Endothelial cell of umbilical vein (primary cell): Measurements from ENCODE around the gene ITPRIP. TPM values are rescaled to one million over a fixed set of nuclear protein-coding genes. Genes with fewer than 3 reads are reported as not detected.

Source experiments
- BruUV-seq: library from RNA; stranded (reverse); fragments of 400-500 nt; replicated peaks from 2 replicates; lab custom pipeline; 2021; lab: Mats Ljungman, UMichigan
- CTCF ChIA-PET: fragments of 300-600, 350-600 bp; sonication (Branson Sonifier 250); formaldehyde crosslinking; loops from one replicate; lab custom pipeline; 2021; ENCODE audit warnings: antibody characterized with exemption, inconsistent platforms; lab: Charles Lee
- POLR2A ChIA-PET: fragments of 300-600, 350-600 bp; sonication (Branson Sonifier 250); formaldehyde crosslinking; loops from one replicate; lab custom pipeline; 2021; ENCODE audit warnings: antibody characterized with exemption, inconsistent platforms; lab: Charles Lee
- DNase-seq: peaks from one replicate; pipeline ENCODE4 v3.0.0-alpha.2; 2011; ENCODE audit warnings: low read depth, low spot score
- FAIRE-seq: peaks from 2 replicates; lab custom pipeline; 2011; peaks lifted over from hg19 to GRCh38; lab: Jason Lieb, UNC
- H2AFZ ChIP-seq: 2 replicates; pipeline ENCODE4 v1.6.0; 2012; ENCODE audit warnings: low read depth, low read length, control low read depth, inconsistent platforms
- H3K27ac ChIP-seq: 2 replicates; pipeline ENCODE4 v1.5.1; 2011; ENCODE audit warnings: low read depth, mild to moderate bottlenecking, control low read depth, low read length, moderate library complexity; ENCODE audit not compliant: insufficient read depth
- H3K27me3 ChIP-seq, 2 experiments: 2 replicates each; pipeline versions ENCODE4 v1.6.0 to v1.6.1; 2011; ENCODE audit warnings: low read length in 2 of 2, mixed read lengths in 1 of 2; ENCODE audit not compliant: control insufficient read depth in 2 of 2, insufficient read depth in 2 of 2
- H3K36me3 ChIP-seq, 2 experiments: 2 replicates in 1 of 2; 3 replicates in 1 of 2; pipeline ENCODE4 v1.5.1; 2011; ENCODE audit warnings: low read length in 2 of 2, mild to moderate bottlenecking in 1 of 2, moderate library complexity in 1 of 2; ENCODE audit not compliant: control insufficient read depth in 2 of 2, insufficient read depth in 2 of 2; ENCODE audit errors: extremely low read depth in 1 of 2
- H3K4me1 ChIP-seq: 3 replicates; pipeline ENCODE4 v1.5.1; 2011; ENCODE audit warnings: mild to moderate bottlenecking, low read length; ENCODE audit not compliant: control insufficient read depth, insufficient read depth; ENCODE audit errors: extremely low read depth
- H3K4me2 ChIP-seq: 2 replicates; pipeline ENCODE4 v1.6.1; 2011; ENCODE audit warnings: low read length, control low read depth, mixed read lengths; ENCODE audit not compliant: insufficient read depth
- H3K4me3 ChIP-seq, 3 experiments: fragments of 200-600 bp in 1 of 3; sonication (generic), shearing (Covaris generic) in 1 of 3; replicated peaks in 1 of 3; 2 replicates each; pipeline ENCODE4 v1.5.1; 2011 to 2016; ENCODE audit warnings: control low read depth in 3 of 3, low read length in 3 of 3, mild to moderate bottlenecking in 2 of 3, inconsistent platforms in 1 of 3, low read depth in 1 of 3, moderate library complexity in 1 of 3; ENCODE audit not compliant: insufficient read depth in 1 of 3
- H3K79me2 ChIP-seq: 2 replicates; pipeline ENCODE4 v1.6.0; 2012; ENCODE audit warnings: low read length, inconsistent platforms; ENCODE audit not compliant: control insufficient read depth, insufficient read depth
- H3K9ac ChIP-seq: replicated peaks from 2 replicates; pipeline ENCODE3; 2011; ENCODE audit warnings: low read length, control low read depth; ENCODE audit not compliant: insufficient read depth; ENCODE audit errors: extremely low read depth
- H3K9me1 ChIP-seq: replicated peaks from 3 replicates; pipeline ENCODE4 v1.6.0; 2011; ENCODE audit warnings: mild to moderate bottlenecking, low read length; ENCODE audit not compliant: control insufficient read depth, insufficient read depth; ENCODE audit errors: extremely low read depth
- H3K9me3 ChIP-seq: replicated peaks from 2 replicates; pipeline ENCODE4 v1.5.1; 2012; ENCODE audit warnings: low read length, inconsistent platforms; ENCODE audit not compliant: control insufficient read depth, insufficient read depth
- H4K20me1 ChIP-seq: replicated peaks from 2 replicates; pipeline ENCODE3; 2011; ENCODE audit warnings: mild to moderate bottlenecking, low read length; ENCODE audit not compliant: control insufficient read depth, insufficient read depth; ENCODE audit errors: extremely low read depth
- EZH2 ChIP-seq: IDR thresholded peaks from 2 replicates; pipeline ENCODE4 v1.6.1; 2012; ENCODE audit warnings: borderline replicate concordance, low read depth, mild to moderate bottlenecking, moderate library complexity, low read length, inconsistent platforms; ENCODE audit not compliant: severe bottlenecking
- GATA2 ChIP-seq: IDR thresholded peaks from 2 replicates; pipeline ENCODE4 v1.7.0; 2011; ENCODE audit warnings: low read depth, mild to moderate bottlenecking, moderate library complexity, mixed read lengths, low read length; ENCODE audit not compliant: insufficient read length, insufficient read depth
- JUN ChIP-seq: IDR thresholded peaks from 2 replicates; pipeline ENCODE4 v1.6.1; 2011; ENCODE audit warnings: borderline replicate concordance, low read depth; ENCODE audit not compliant: insufficient read length, insufficient read depth
- MYC ChIP-seq: IDR thresholded peaks from one replicate; pipeline ENCODE4 v1.6.1; 2011; ENCODE audit warnings: mild to moderate bottlenecking, low read depth, low read length
- POLR2A ChIP-seq: IDR thresholded peaks from 2 replicates; pipeline ENCODE4 v1.6.1; 2012; ENCODE audit warnings: low read depth, mild to moderate bottlenecking, control low read depth, low read length
- POLR2AphosphoS5 ChIP-seq: IDR thresholded peaks from 2 replicates; pipeline ENCODE4 v1.6.1; 2012; ENCODE audit warnings: low read depth, mild to moderate bottlenecking, control low read depth, low read length, moderate library complexity; ENCODE audit not compliant: insufficient read depth
- dilution Hi-C: fragments of 300-500 bp; cut with MboI; formaldehyde crosslinking; loops from one replicate; pipeline ENCODE4 v1.15.0; 2019; ENCODE audit warnings: low sequenced_read_pairs; ENCODE audit not compliant: extremely low pct_ligation_motif_present
- intact Hi-C: fragments of 100-400 bp; cut with micrococcal nuclease; formaldehyde crosslinking; loops from one replicate; pipeline ENCODE4 v1.10.0; 2022
- polyA plus RNA-seq, 4 experiments: library from polyadenylated mRNA; depleted of rRNA in 3 of 4; stranded (reverse) in 3 of 4; unstranded in 1 of 4; fragments of >200 nt; gene quantifications; 2 replicates each; pipeline versions ENCODE4 v1.2.1 to v1.2.3, GENCODE V29; 2011 to 2012; ENCODE audit warnings: missing spikeins in 1 of 4
- total RNA-seq: library from RNA; stranded (reverse); gene quantifications from 2 replicates; pipeline ENCODE4 v1.2.3, GENCODE V29; 2021
- TF ChIP-seq, protein P1 (sequence below): IDR thresholded peaks from 2 replicates; pipeline ENCODE4 v1.6.1; 2011; ENCODE audit not compliant: insufficient read depth, insufficient read length

ITPRIP gene
- total and polyA plus RNA-seq, 2 donors (not counting 3 experiments of a cell fraction or from before 2014, with no cell fraction given): 31.4 to 33.2 TPM

DNA sequence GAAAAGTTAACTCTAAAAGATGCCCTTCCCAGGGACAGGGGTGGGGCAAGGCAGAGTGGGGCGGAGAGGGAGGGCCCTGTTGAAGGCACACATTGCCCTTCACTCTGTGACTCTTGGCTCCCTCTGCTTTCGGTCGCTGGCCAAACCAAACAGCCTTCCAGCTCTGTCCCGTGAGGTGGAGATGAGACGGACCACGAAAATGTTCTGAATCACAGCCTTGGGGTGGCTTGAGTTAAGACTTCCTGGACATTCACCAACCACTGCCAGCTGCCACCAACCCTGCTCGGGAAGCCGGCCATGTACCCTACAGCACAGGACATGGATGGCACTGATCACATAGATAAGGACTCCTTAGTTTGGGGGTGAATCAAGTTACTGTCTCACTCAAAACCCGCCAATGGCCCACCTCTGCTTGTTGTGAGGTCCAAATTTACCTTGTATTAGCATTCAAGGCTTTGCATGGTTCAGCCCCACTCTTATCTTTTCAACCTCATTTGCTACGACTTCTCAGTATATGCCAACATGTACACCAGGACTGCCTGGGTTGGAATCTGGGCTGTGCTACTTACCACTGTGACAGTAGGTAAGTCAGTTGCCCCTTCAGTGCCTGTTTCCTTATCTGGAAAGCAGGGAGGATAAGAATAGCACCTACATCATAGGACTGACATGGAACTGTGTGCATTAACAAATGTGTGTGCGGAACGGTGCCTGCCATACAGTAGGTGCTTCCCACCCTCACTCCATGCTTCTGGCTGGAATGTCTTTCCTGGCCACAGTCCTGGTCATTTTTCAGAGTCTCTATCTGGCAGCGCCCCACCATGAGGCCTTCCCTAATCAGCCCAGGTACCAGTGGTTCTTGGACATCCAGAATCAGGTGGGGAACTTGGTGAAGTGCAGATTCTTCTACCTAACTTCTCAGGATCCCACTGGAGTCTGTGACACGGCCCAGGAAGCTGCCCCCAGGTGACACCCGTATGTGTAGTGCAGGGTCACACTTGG lies 28.0 kb downstream of the ITPRIP start:
- FAIRE-seq (peak; percentile 79), DNase-seq (peak; percentile 57)
- Histone ChIP-seq H3K9me1 (no peaks in the 10 kb centered on the region), H3K36me3 (peaks cover 11 to 24% of the 10 kb centered on the region in 2 experiments), H3K9ac (no peak overlapping the region), H3K4me3 (no peak overlapping the region), H3K27me3 (no peaks in the 10 kb centered on the region), H3K79me2 (peaks cover 52% of the 10 kb centered on the region), H3K9me3 (no peaks in the 10 kb centered on the region), H3K4me2 (no peak overlapping the region), H3K4me1 (peaks cover 12% of the 10 kb centered on the region), H2AFZ (no peak overlapping the region), H4K20me1 (no peaks in the 10 kb centered on the region), H3K27ac (no peak overlapping the region)
- CTCF ChIA-PET: interaction anchor here (0.6 to 3.8 kb wide), 8 partner anchors 8 to 43 kb away, joined by 3 to 15 read pairs (median 4); partner anchors contain the start of gene CFAP58
- no peak for TF ChIP-seq POLR2AphosphoS5
- TF ChIP-seq GATA2: peak; percentile 57
- POLR2A ChIA-PET: interaction anchor here (1.1 kb wide), 1 partner anchor 21 kb away, joined by 4 read pairs; no protein-coding TSS in a partner anchor
- BruUV-seq: no TSS peak
- intact Hi-C loops: no loop called here
- dilution Hi-C loops: no loop called here

DNA sequence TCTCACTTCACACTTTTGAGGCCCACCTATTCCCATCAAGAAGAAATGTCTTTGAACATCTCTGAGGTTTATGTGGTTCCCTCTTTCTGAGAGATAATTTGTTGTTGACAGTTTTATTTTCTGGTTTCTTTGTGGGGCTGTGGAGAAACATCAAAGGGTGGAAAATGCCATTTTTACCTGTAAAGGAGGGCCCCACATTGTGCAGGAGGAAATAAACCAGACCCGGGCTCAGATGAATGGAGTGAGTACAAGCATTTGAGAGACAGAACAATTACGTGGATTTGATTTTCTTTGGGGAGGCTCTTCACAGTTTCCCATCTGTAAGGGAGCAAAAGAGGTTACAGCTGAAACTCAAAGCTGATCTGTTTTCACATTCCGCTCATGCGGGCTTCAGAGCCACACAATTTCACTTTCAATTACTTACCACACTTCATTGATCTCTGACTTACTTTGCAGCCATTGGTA lies 29.8 kb downstream of the ITPRIP start:
- no peak overlapping the region for H3K9ac ChIP-seq
- no TSS peak for BruUV-seq
- no peaks in the 10 kb centered on the region for H3K9me3 ChIP-seq
- H3K4me3 ChIP-seq: no peak overlapping the region
- H3K9me1 ChIP-seq: no peaks in the 10 kb centered on the region
- CTCF ChIA-PET: interaction anchor here (1.0 to 5.8 kb wide), 4 partner anchors 14 to 45 kb away, joined by 3 to 81 read pairs (median 34); partner anchors contain the start of gene CFAP58
- H3K4me2 ChIP-seq: no peak overlapping the region
- no peak for FAIRE-seq
- H2AFZ ChIP-seq: no peak overlapping the region
- H3K79me2 ChIP-seq: peaks cover 34% of the 10 kb centered on the region
- POLR2A ChIA-PET: no interaction called here
- dilution Hi-C loops (no loop called here), intact Hi-C loops (no loop called here)
- H3K27ac ChIP-seq: no peak overlapping the region
- H3K4me1 ChIP-seq: peaks cover 12% of the 10 kb centered on the region
- H3K27me3 ChIP-seq: no peaks in the 10 kb centered on the region
- peaks cover 3 to 6% of the 10 kb centered on the region in 2 experiments for H3K36me3 ChIP-seq
- H4K20me1 ChIP-seq: no peaks in the 10 kb centered on the region
- TF ChIP-seq JUN (no peak), MYC (no peak), GATA2 (no peak), POLR2AphosphoS5 (no peak), EZH2 (no peak), POLR2A (no peak)
- TF ChIP-seq, protein P1, sequence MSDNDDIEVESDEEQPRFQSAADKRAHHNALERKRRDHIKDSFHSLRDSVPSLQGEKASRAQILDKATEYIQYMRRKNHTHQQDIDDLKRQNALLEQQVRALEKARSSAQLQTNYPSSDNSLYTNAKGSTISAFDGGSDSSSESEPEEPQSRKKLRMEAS: no peak
- no peak for DNase-seq
